Ishikawa (cell line): Measurements from ENCODE around the gene MRPL24.

Source experiments
- CEBPB ChIP-seq: IDR thresholded peaks from 2 replicates; pipeline ENCODE4 v1.6.1; 2012
- CREB1 ChIP-seq: IDR thresholded peaks from 2 replicates; pipeline ENCODE4 v1.6.1; 2012; ENCODE audit warnings: low read depth
- EGR1 ChIP-seq: IDR thresholded peaks from 2 replicates; pipeline ENCODE4 v1.6.1; 2012
- EP300 ChIP-seq: IDR thresholded peaks from 2 replicates; pipeline ENCODE4 v1.6.1; 2012; ENCODE audit warnings: borderline replicate concordance
- FOXM1 ChIP-seq: IDR thresholded peaks from 2 replicates; pipeline ENCODE4 v1.6.1; 2012; ENCODE audit warnings: low read depth, borderline replicate concordance
- NFIC ChIP-seq: IDR thresholded peaks from 2 replicates; pipeline ENCODE4 v1.6.1; 2012
- RAD21 ChIP-seq: IDR thresholded peaks from 2 replicates; pipeline ENCODE4 v1.6.1; 2012; ENCODE audit warnings: low read depth
- TAF1 ChIP-seq: IDR thresholded peaks from 2 replicates; pipeline ENCODE4 v1.6.1; 2012; ENCODE audit warnings: low read depth, mild to moderate bottlenecking
- TCF12 ChIP-seq: IDR thresholded peaks from 2 replicates; pipeline ENCODE4 v1.6.1; 2012; ENCODE audit warnings: low read depth
- TEAD4 ChIP-seq: IDR thresholded peaks from 2 replicates; pipeline ENCODE4 v1.6.1; 2012
- YY1 ChIP-seq: IDR thresholded peaks from 2 replicates; pipeline ENCODE4 v1.6.1; 2012; ENCODE audit warnings: low read depth
- ZBTB7A ChIP-seq: IDR thresholded peaks from 2 replicates; pipeline ENCODE4 v1.6.1; 2012; ENCODE audit warnings: low read depth
- TF ChIP-seq, protein P1 (sequence below): IDR thresholded peaks from 2 replicates; pipeline ENCODE4 v1.6.1; 2012; ENCODE audit warnings: low read depth, mild to moderate bottlenecking
- TF ChIP-seq, protein P2 (sequence below): IDR thresholded peaks from 2 replicates; pipeline ENCODE4 v1.6.1; 2012
- TF ChIP-seq, protein P3 (sequence below): IDR thresholded peaks from 2 replicates; pipeline ENCODE4 v1.6.1; 2012

The MRPL24 gene

DNA sequence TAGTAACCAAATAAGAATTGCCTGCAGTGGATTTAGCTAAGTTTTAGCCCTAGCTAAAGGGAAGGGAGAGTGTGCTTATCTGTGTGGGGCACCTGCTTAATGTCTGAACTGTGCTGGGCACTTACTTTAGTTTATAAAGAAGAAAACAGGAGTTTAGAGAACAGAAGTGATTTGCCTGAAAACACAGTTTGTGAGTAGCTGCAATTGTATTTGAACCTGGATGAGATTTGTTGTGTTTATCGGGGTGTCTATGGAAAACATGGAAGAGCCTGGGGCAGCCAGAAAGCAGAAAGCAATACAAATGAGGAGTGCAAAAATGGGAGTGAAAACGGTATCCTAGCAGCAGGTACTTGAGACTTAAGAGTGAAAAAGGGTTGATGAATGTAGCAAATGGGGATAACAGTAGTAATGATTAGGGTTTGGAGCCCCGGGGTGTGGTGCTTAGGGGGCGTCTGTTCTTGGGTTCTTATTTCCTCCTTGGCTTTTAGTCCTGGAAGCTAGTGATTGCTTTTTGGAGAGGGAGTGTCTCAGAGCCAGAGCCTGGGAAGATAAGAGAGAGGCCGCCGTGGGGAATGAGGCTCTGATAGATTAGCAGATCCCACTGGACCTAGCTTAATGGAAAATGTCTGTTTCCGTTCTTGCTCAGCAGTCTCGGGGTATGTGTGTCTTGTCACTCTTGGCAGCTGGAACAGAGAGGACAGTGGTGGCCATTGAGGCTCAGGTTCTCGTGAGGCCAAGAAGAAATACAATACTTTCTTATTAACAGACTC lies 32.0 kb upstream of the MRPL24 start:
- no peak for TF ChIP-seq TEAD4
- TF ChIP-seq EP300, result no peak
- TF ChIP-seq FOXM1, result no peak
- TF ChIP-seq ZBTB7A, result no peak
- TF ChIP-seq TAF1, result no peak
- TF ChIP-seq, protein P1, sequence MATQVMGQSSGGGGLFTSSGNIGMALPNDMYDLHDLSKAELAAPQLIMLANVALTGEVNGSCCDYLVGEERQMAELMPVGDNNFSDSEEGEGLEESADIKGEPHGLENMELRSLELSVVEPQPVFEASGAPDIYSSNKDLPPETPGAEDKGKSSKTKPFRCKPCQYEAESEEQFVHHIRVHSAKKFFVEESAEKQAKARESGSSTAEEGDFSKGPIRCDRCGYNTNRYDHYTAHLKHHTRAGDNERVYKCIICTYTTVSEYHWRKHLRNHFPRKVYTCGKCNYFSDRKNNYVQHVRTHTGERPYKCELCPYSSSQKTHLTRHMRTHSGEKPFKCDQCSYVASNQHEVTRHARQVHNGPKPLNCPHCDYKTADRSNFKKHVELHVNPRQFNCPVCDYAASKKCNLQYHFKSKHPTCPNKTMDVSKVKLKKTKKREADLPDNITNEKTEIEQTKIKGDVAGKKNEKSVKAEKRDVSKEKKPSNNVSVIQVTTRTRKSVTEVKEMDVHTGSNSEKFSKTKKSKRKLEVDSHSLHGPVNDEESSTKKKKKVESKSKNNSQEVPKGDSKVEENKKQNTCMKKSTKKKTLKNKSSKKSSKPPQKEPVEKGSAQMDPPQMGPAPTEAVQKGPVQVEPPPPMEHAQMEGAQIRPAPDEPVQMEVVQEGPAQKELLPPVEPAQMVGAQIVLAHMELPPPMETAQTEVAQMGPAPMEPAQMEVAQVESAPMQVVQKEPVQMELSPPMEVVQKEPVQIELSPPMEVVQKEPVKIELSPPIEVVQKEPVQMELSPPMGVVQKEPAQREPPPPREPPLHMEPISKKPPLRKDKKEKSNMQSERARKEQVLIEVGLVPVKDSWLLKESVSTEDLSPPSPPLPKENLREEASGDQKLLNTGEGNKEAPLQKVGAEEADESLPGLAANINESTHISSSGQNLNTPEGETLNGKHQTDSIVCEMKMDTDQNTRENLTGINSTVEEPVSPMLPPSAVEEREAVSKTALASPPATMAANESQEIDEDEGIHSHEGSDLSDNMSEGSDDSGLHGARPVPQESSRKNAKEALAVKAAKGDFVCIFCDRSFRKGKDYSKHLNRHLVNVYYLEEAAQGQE, result no peak
- TF ChIP-seq CEBPB, result no peak
- no peak for TF ChIP-seq TCF12
- TF ChIP-seq, protein P2, sequence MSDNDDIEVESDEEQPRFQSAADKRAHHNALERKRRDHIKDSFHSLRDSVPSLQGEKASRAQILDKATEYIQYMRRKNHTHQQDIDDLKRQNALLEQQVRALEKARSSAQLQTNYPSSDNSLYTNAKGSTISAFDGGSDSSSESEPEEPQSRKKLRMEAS, result no peak
- no peak for TF ChIP-seq NFIC
- TF ChIP-seq CREB1, result no peak
- TF ChIP-seq, protein P3, sequence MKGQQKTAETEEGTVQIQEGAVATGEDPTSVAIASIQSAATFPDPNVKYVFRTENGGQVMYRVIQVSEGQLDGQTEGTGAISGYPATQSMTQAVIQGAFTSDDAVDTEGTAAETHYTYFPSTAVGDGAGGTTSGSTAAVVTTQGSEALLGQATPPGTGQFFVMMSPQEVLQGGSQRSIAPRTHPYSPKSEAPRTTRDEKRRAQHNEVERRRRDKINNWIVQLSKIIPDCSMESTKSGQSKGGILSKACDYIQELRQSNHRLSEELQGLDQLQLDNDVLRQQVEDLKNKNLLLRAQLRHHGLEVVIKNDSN, result no peak
- no peak for TF ChIP-seq YY1
- TF ChIP-seq RAD21, result no peak
- TF ChIP-seq EGR1, result no peak

DNA sequence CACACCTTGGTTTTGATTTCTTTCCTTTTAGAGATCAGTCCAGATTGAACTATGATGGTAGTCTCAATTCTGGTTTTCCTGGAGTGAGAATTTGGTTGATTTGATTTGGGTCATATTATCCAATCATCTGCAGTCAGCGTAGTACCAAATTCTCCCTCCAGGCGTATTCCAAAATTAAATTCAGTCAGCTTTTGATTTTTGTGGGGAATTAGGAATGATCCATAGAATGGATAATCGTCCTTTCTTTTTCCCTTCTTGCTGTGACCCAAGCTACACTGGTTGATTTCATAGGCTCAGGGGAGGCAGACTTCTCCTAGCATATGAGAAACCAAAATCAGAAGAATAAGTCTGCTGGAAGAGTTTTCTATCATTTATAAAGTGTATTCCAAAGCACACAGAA lies 31.3 kb upstream of the MRPL24 start:
- TF ChIP-seq RAD21 (no peak), CEBPB (no peak), TEAD4 (no peak), EP300 (no peak), CREB1 (no peak), TAF1 (no peak), TCF12 (no peak)
- TF ChIP-seq, protein P1, result no peak

DNA sequence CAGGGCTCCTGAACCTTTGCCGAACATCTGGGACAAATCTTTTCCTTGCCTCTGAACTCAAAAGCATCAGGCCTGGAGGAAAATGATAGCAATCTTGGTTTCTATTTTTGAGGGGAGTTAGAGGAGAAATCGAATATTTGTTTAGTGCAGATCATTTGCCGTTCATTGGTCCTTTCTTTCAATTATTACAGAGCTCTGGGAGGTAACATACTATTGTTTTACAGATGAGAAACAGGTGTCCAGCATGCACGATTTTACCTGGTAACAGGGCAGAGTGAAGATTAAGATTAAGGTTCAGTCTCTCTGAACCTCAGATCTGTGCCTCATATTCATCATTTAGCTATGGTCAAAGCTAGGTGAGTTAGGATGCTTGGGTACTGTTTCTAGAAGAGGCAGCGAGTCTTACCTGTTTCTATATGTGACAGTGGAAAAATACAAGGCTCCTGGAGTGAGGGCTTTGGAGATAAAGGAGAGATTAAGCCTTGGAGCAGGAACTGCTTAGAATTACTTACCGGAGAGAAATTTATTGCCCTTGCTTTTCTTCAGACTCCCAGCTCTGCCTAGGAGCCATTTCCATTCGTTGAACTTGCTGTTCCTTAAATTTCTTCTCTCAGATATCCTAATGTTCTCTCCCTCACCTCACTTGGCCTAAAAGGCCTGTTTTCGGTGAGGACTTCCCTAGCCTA lies 27.9 kb upstream of the MRPL24 start:
- TF ChIP-seq CEBPB, result no peak
- no peak for TF ChIP-seq YY1
- TF ChIP-seq CREB1, result no peak
- TF ChIP-seq TCF12, result no peak
- no peak for TF ChIP-seq FOXM1
- TF ChIP-seq RAD21, result no peak
- TF ChIP-seq, protein P3, result no peak
- no peak for TF ChIP-seq ZBTB7A
- TF ChIP-seq, protein P1, result no peak

DNA sequence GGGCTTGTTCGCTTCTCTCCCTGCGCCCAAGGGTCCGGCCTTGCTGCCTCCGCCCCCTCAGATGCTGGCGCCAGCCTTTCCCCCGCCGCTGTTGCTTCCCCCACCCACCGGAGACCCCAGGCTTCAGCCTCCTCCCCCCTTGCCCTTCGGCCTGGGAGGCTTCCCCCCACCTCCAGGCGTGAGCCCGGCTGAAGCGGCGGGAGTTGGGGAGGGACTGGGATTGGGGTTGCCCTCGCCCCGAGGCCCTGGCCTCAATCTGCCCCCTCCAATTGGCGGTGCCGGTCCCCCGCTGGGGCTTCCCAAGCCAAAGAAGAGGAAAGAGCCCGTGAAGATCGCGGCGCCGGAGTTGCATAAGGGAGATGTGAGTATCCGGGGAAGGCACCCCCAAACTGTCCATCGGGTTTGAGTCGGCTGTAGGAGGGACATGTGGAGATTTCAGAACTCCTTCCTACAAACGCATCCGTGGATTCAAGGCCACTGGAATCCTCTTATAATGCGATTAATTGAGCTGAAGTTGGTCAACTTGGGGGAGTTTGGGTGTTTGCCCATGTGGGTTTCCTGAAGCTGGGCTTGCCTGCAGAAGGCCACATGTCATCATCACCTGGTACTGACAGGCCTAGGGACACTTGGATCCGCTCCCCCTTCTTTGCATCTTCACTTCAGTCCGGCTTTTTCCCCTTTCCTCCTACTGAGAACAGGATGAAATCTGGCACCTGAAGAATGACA lies 27.2 kb upstream of the MRPL24 start:
- no peak for TF ChIP-seq ZBTB7A
- TF ChIP-seq YY1, result no peak
- TF ChIP-seq RAD21, result no peak
- TF ChIP-seq, protein P3, result no peak
- no peak for TF ChIP-seq FOXM1
